GM12892 (cell line): Measurements from ENCODE around the gene ARID1A.
A peak's percentile ranks its signal among the peaks of the same experiment; 100 is the strongest.

ENCODE experiments used
- POLR2A ChIP-seq: IDR thresholded peaks from 2 replicates; pipeline ENCODE4 v1.6.1; 2011; ENCODE audit warnings: low read depth, low read length, control low read depth
- POLR2AphosphoS5 ChIP-seq: IDR thresholded peaks from 2 replicates; pipeline ENCODE4 v1.6.1; 2011; ENCODE audit warnings: low read depth, low read length, control low read depth
- TAF1 ChIP-seq: IDR thresholded peaks from 2 replicates; pipeline ENCODE4 v1.6.1; 2011; ENCODE audit warnings: low read depth, mild to moderate bottlenecking, control low read depth, low read length, borderline replicate concordance

DNA sequence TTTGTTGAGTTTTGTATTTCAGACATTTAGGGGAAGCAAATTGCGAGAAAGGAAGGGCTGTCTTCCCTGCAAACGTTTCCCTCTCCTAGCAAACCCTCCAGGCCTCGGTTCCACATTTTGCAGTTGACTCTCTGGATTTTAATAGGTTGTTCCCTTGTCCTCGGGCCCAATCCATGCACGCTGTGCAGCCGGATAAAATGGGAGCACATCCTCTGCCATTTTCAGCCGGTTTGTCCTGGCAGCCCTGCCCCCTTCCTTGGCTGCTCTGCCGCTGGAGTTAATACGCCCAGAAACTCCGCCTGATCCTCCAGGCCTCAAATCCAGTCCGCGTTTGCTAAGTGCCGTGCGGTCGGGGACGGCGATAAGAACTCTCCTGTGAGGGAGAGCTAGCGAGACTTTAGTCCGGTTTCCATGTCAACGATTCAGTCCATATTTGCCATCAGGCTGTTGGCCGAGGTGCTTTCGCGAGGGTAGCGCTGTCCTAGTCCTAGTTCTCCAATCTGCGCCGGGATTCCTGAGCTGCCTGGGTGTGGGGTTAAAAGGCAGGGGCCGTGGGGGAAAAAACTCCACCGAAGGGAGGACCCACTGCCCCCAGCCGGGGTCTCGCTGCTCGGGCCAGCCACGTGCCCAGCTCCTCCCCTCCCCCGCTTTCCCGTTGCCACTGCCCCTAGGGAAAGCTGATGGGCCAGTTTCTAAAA lies 2.9 kb upstream of the ARID1A start:
- TF ChIP-seq POLR2A (no peak; the same call in 1 of the 2 replicates), TAF1 (no peak), POLR2AphosphoS5 (peak; percentile 29)
